CD14-positive monocyte (primary cell): ENCODE measurements around the gene RAB40C. TPM values are rescaled to one million over a fixed set of nuclear protein-coding genes. Genes with fewer than 3 reads are reported as not detected.

Source experiments
- DNase-seq, 3 donors: peaks; one replicate each; pipeline ENCODE4 v3.0.0-alpha.2; 2011 to 2022
- H2AFZ ChIP-seq: 2 replicates; pipeline ENCODE4 v1.6.0; 2012; ENCODE audit warnings: mild to moderate bottlenecking, low read depth, low read length, inconsistent platforms; ENCODE audit not compliant: insufficient read depth, poor library complexity, severe bottlenecking
- H3K27ac ChIP-seq, 2 donors: 1 replicate in 1 of 2; 2 replicates in 1 of 2; pipeline ENCODE4 v1.5.1; 2012 to 2013; ENCODE audit warnings: low read length in 2 of 2, control low read depth in 1 of 2, inconsistent platforms in 1 of 2, low read depth in 1 of 2, mild to moderate bottlenecking in 1 of 2
- H3K27me3 ChIP-seq, 2 donors: one replicate each; pipeline versions ENCODE4 v1.6.0 to v1.6.1; 2011 to 2013; ENCODE audit warnings: low read length in 2 of 2; ENCODE audit not compliant: control insufficient read depth in 2 of 2, insufficient read depth in 2 of 2
- H3K36me3 ChIP-seq, 2 donors: replicated peaks in 1 of 2; 1 replicate in 1 of 2; 2 replicates in 1 of 2; pipeline versions ENCODE4 v1.5.1 to v1.6.1; 2012 to 2013; ENCODE audit warnings: low read length in 2 of 2, control low read depth in 1 of 2, inconsistent platforms in 1 of 2, mild to moderate bottlenecking in 1 of 2; ENCODE audit not compliant: insufficient read depth in 2 of 2, control insufficient read depth in 1 of 2
- H3K4me1 ChIP-seq, 2 donors: 1 replicate in 1 of 2; 2 replicates in 1 of 2; pipeline versions ENCODE4 v1.5.1 to v1.6.1; 2012 to 2013; ENCODE audit warnings: low read length in 2 of 2, control low read depth in 1 of 2, inconsistent platforms in 1 of 2, mild to moderate bottlenecking in 1 of 2, moderate library complexity in 1 of 2; ENCODE audit not compliant: insufficient read depth in 2 of 2, control insufficient read depth in 1 of 2
- H3K4me2 ChIP-seq: replicated peaks from 2 replicates; pipeline ENCODE3; 2012; ENCODE audit warnings: low read length, moderate library complexity, mild to moderate bottlenecking; ENCODE audit not compliant: poor library complexity, severe bottlenecking; ENCODE audit errors: extremely low read depth
- H3K4me3 ChIP-seq, 3 experiments: fragments of 200-600 bp in 1 of 3; sonication (generic) in 1 of 3; replicated peaks in 1 of 3; 1 replicate in 2 of 3; 2 replicates in 1 of 3; pipeline ENCODE4 v1.5.1; 2011 to 2013; ENCODE audit warnings: low read length in 3 of 3, mild to moderate bottlenecking in 3 of 3, control low read depth in 2 of 3, low read depth in 2 of 3, inconsistent platforms in 1 of 3, moderate library complexity in 1 of 3
- H3K79me2 ChIP-seq: 2 replicates; pipeline ENCODE4 v1.6.0; 2012; ENCODE audit warnings: mild to moderate bottlenecking, control low read depth, inconsistent platforms, low read length, moderate library complexity; ENCODE audit not compliant: insufficient read depth
- H3K9ac ChIP-seq: 2 replicates; pipeline ENCODE4 v1.6.0; 2017; ENCODE audit warnings: low read length, mild to moderate bottlenecking; ENCODE audit not compliant: insufficient read depth, poor library complexity, severe bottlenecking
- H3K9me3 ChIP-seq, 2 donors: replicated peaks in 1 of 2; 1 replicate in 1 of 2; 2 replicates in 1 of 2; pipeline versions ENCODE4 v1.5.1 to v1.6.1; 2012 to 2013; ENCODE audit warnings: low read length in 2 of 2, control low read depth in 1 of 2; ENCODE audit not compliant: control insufficient read depth in 1 of 2, insufficient read depth in 1 of 2
- H4K20me1 ChIP-seq: 2 replicates; pipeline ENCODE4 v1.6.0; 2012; ENCODE audit warnings: mild to moderate bottlenecking, low read length, control low read depth, moderate library complexity; ENCODE audit not compliant: insufficient read depth
- H3K27ac Mint-ChIP-seq, 7 donors: one replicate each; pipeline ENCODE4 v1.8.0; 2020; ENCODE audit warnings: mild to moderate bottlenecking in 7 of 7, mixed read lengths in 7 of 7, moderate library complexity in 6 of 7, inconsistent platforms in 2 of 7
- H3K27me3 Mint-ChIP-seq, 3 donors: one replicate each; pipeline ENCODE4 v1.8.0; 2021 to 2022; ENCODE audit warnings: low read depth in 3 of 3, mild to moderate bottlenecking in 3 of 3, mixed read lengths in 3 of 3, moderate library complexity in 3 of 3, inconsistent platforms in 1 of 3
- H3K36me3 Mint-ChIP-seq, 2 donors: one replicate each; pipeline ENCODE4 v1.8.0; 2020; ENCODE audit warnings: mixed read lengths in 2 of 2, inconsistent platforms in 1 of 2, mild to moderate bottlenecking in 1 of 2
- H3K4me1 Mint-ChIP-seq: one replicate; pipeline ENCODE4 v1.8.0; 2020; ENCODE audit warnings: mild to moderate bottlenecking, mixed read lengths
- H3K4me3 Mint-ChIP-seq, 2 donors: one replicate each; pipeline ENCODE4 v1.8.0; 2020; ENCODE audit warnings: mild to moderate bottlenecking in 2 of 2, mixed read lengths in 2 of 2, moderate library complexity in 1 of 2
- H3K9me3 Mint-ChIP-seq, 7 donors: one replicate each; pipeline ENCODE4 v1.8.0; 2020 to 2022; ENCODE audit warnings: mixed read lengths in 7 of 7, mild to moderate bottlenecking in 6 of 7, moderate library complexity in 6 of 7, inconsistent platforms in 2 of 7
- WGBS: methylation state at CpG from one replicate; pipeline ENCODE4 v1.1.5; 2013; ENCODE audit warnings: missing lambda C conversion rate; ENCODE audit not compliant: insufficient coverage; 5-methylcytosine and 5-hydroxymethylcytosine counted together
- intact Hi-C, 2 donors: fragments of 100-400 bp; cut with micrococcal nuclease; formaldehyde crosslinking; loops; one replicate each; pipeline versions ENCODE4 v1.15.0 to v1.15.1; 2023
- polyA plus RNA-seq, 3 donors: library from polyadenylated mRNA; depleted of rRNA in 1 of 3; unstranded in 2 of 3; stranded (reverse) in 1 of 3; fragments of 300-500 nt in 2 of 3; fragments of >200 nt in 1 of 3; fragmentation: Illumina TruSeq in 2 of 3; gene quantifications; 1 replicate in 2 of 3; 2 replicates in 1 of 3; pipeline ENCODE4 v1.2.3, GENCODE V29; 2012 to 2021
- TF ChIP-seq, protein P1 (sequence below): fragments of 200-600 bp; IDR thresholded peaks from one replicate; pipeline ENCODE4 v1.8.0; 2022; ENCODE audit warnings: antibody characterized with exemption, mild to moderate bottlenecking

The RAB40C gene
- polyA plus RNA-seq, 3 donors: 10.0 to 22.6 (median 10.9) TPM

DNA sequence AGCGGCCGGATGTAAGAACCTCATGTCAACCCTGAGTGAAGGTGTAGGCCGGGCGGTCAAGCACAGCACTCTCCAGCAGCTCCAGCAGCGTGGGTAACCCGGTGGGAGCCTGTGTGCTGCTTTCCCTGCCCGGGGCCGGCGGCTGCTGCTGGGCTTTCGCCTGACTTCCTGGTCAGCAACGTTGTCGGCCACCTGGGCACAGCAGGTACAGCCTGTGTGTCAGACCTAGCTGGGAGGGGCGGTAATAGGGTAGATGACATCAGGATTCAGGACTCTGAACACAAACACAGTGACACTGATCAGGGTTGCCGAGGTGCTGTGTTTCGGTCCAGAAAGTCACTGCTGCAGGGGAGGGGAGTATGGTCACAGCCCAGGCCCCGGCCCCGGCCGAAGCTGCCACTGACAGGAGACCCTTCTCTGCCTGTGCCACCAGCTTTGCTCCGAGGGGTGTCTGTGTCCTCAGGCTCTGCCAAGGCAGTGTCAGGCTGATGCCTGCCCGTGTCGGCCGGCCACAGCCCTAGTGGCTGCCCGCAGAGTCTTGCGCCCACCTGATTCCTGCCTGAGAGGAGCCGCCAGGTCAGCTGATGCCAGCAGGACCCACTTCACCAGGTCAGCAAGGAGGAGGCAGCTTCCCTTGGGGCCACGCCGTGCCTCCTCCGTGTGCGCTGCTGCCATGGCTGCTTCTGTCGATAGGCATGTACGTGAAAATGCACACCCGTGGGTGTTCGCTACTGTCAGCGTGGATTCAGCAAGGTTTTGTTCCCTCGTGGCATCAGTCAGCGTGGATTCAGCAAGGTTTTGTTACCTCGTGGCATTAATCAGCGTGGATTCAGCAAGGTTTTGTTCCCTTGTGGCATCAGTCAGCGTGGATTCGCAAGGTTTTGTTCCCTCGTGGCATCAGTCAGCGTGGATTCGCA lies 9.2 kb downstream of the RAB40C start:
- H3K36me3 ChIP-seq: peaks cover 10 to 32% of the 10 kb centered on the region in 2 donors
- no peak overlapping the region for H3K4me3 ChIP-seq
- peaks cover 91% of the 10 kb centered on the region for H4K20me1 ChIP-seq
- Mint-ChIP-seq H3K9me3 (peaks cover 0 to 5% (median 0%) of the 10 kb centered on the region in 7 donors), H3K4me3 (no peak overlapping the region), H3K27ac (peak overlapping the region in 1 of 7 donors; percentile 36), H3K27me3 (peaks cover 0 to 2% (median 1%) of the 10 kb centered on the region in 3 donors), H3K36me3 (peaks cover 25 to 58% of the 10 kb centered on the region in 2 donors), H3K4me1 (peaks cover 30% of the 10 kb centered on the region)
- peaks cover 94% of the 10 kb centered on the region for H3K79me2 ChIP-seq
- no peak overlapping the region for H3K9ac ChIP-seq
- no peaks in the 10 kb centered on the region for H3K27me3 ChIP-seq
- TF ChIP-seq, protein P1, sequence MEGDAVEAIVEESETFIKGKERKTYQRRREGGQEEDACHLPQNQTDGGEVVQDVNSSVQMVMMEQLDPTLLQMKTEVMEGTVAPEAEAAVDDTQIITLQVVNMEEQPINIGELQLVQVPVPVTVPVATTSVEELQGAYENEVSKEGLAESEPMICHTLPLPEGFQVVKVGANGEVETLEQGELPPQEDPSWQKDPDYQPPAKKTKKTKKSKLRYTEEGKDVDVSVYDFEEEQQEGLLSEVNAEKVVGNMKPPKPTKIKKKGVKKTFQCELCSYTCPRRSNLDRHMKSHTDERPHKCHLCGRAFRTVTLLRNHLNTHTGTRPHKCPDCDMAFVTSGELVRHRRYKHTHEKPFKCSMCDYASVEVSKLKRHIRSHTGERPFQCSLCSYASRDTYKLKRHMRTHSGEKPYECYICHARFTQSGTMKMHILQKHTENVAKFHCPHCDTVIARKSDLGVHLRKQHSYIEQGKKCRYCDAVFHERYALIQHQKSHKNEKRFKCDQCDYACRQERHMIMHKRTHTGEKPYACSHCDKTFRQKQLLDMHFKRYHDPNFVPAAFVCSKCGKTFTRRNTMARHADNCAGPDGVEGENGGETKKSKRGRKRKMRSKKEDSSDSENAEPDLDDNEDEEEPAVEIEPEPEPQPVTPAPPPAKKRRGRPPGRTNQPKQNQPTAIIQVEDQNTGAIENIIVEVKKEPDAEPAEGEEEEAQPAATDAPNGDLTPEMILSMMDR: no peak
- peaks cover 24 to 29% of the 10 kb centered on the region in 2 donors for H3K4me1 ChIP-seq
- no peak overlapping the region for H3K27ac ChIP-seq
- 98% methylated on average over 35 of the region's 43 CpGs for WGBS
- H3K4me2 ChIP-seq: no peak overlapping the region
- intact Hi-C loops: no loop called here
- DNase-seq: no peak
- H3K9me3 ChIP-seq: no peaks in the 10 kb centered on the region
- H2AFZ ChIP-seq: no peak overlapping the region

DNA sequence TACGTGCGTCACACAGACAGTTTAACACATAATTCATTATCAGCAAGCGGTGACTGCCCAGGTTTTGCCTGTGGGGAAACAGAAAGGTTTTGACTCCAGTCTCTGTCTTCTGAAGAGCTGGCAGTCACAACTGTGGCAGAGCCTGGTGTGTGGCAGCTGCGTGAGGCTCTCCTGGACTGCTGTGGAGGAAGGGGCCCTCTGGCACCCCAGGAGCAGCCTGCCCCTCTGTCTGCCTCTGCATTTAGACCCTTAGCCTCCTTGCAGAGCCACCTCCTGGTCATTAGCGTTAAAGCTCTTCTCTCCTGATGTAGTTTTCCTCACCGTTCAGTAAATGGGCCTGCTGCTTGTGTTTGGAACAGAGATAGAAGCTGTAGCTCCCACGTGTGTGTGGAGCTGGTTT lies 10.9 kb downstream of the RAB40C start:
- peaks cover 0 to 14% (median 8%) of the 10 kb centered on the region in 7 donors for H3K9me3 Mint-ChIP-seq
- H3K9me3 ChIP-seq: peaks cover 0 to 9% of the 10 kb centered on the region in 2 donors
- DNase-seq: peak in 1 of 3 donors; percentile 3
- no peaks in the 10 kb centered on the region for H3K27me3 ChIP-seq
- peak overlapping the region in 2 of 7 donors; percentile 11 to 51 for H3K27ac Mint-ChIP-seq
- H3K4me2 ChIP-seq: no peak overlapping the region
- H4K20me1 ChIP-seq: peaks cover 91% of the 10 kb centered on the region
- H3K9ac ChIP-seq: no peak overlapping the region
- H3K27me3 Mint-ChIP-seq: peaks cover 0 to 1% (median 0%) of the 10 kb centered on the region in 3 donors
- peaks cover 16% of the 10 kb centered on the region for H3K4me1 Mint-ChIP-seq
- no peak overlapping the region for H2AFZ ChIP-seq
- no peak overlapping the region for H3K4me3 Mint-ChIP-seq
- H3K27ac ChIP-seq: no peak overlapping the region
- intact Hi-C loops: no loop called here
- H3K79me2 ChIP-seq: peaks cover 94% of the 10 kb centered on the region
- H3K36me3 ChIP-seq: peaks cover 10 to 32% of the 10 kb centered on the region in 2 donors
- WGBS: 65% methylated on average over 4 of the region's 7 CpGs
- TF ChIP-seq, protein P1: no peak
- H3K4me3 ChIP-seq: no peak overlapping the region
- H3K36me3 Mint-ChIP-seq: peaks cover 26 to 58% of the 10 kb centered on the region in 2 donors
- peaks cover 11 to 13% of the 10 kb centered on the region in 2 donors for H3K4me1 ChIP-seq
